ENCODE results near the gene SYT6.

The SYT6 gene, protein sequence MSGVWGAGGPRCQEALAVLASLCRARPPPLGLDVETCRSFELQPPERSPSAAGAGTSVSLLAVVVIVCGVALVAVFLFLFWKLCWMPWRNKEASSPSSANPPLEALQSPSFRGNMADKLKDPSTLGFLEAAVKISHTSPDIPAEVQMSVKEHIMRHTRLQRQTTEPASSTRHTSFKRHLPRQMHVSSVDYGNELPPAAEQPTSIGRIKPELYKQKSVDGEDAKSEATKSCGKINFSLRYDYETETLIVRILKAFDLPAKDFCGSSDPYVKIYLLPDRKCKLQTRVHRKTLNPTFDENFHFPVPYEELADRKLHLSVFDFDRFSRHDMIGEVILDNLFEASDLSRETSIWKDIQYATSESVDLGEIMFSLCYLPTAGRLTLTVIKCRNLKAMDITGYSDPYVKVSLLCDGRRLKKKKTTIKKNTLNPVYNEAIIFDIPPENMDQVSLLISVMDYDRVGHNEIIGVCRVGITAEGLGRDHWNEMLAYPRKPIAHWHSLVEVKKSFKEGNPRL

DNA sequence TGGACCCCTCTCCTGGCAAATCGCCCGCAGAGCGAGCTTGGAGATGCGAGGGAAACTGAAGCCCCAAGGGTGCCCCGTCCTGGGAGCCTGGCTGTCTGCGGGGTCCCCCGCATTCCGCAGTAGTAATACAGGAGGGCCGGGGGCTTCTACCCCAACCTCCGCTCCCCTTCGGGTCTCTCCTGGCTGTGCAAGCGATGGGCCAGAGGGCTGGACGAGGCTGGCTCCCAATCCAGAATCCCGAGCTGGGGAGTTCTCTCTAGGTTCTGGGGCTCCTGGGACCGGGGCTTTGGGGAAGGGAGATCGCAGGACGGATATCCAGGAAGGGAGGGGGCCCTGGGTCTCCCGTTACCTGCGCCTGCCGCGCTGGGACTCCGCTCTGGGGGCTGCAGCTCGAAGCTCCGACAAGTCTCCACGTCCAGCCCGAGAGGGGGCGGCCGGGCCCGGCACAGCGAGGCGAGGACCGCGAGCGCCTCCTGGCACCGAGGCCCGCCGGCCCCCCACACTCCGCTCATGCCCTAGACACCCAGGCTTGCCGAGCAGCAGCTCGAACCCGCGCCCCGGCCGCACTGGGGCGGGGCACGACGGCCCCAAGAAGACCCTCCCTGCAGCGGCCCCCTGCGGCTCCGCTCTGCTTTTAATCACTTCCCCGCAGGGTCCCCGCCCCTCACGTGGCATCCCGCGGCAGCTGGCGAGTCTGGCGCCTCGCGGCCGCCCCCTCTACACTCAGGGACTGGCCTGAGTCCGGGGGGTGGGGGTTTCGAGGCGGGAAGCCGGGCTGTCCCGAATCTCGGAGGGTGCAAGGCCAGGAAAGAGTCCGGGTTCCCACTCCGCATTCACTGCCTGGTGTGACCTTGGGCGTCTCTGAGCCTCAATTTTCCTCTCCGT lies at the start of gene SYT6:
Gene SYT6, minus strand, starts transcription at position 609 of the 885 bp plus-strand sequence. Its CDS starts 97 bp downstream, at position 512.
- DNase-seq (ENCODE audit: low spot score) = peak; percentile 69

DNA sequence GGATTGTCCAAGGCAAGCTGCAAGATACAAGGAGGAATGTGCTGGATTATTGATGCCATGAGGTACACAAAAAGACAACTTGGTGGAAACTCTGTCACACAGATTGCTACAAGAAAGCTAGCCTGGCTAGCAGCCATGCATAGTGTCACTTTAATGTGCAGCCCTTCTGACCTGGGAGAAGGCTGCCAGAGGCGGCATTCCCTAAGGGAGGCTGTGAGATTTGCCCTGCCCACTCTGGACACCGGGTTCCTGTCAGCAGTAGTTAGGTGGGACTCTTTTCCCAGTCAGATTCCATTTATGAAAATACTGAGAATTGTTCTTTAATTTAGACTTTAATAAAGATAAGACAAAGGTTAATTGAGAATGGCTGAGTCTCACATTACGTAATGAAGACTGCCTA lies 47.8 kb upstream of the SYT6 start:
- no peak for DNase-seq (ENCODE audit: low spot score)

DNA sequence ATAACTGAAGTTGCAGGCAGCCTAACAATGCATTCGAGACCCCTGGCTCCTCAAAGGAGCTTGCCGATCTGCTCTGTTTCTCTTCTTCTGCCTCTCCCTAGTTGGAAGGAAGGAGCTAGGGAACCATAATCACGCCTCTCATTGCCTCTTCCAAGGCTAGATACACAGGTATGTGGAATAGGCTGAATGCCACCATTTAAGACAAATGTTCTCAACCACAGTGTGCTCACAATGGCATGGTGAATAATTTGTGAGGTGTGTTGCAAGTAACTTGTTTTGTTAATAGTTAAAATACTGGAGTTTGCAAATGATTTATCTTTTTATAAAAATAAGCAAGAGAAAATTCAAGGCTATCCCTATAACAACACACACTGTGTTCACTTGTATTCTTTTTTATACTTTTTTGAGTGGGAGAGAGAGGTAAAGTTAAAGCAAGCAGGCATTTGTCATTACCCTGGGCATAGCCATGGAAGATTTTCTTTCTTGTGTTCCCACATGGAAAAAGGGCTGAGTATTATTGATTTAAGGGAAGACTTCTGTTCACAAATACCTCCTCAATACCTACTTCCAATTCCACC lies 45.4 kb upstream of the SYT6 start:
- DNase-seq (ENCODE audit: low spot score) = no peak

DNA sequence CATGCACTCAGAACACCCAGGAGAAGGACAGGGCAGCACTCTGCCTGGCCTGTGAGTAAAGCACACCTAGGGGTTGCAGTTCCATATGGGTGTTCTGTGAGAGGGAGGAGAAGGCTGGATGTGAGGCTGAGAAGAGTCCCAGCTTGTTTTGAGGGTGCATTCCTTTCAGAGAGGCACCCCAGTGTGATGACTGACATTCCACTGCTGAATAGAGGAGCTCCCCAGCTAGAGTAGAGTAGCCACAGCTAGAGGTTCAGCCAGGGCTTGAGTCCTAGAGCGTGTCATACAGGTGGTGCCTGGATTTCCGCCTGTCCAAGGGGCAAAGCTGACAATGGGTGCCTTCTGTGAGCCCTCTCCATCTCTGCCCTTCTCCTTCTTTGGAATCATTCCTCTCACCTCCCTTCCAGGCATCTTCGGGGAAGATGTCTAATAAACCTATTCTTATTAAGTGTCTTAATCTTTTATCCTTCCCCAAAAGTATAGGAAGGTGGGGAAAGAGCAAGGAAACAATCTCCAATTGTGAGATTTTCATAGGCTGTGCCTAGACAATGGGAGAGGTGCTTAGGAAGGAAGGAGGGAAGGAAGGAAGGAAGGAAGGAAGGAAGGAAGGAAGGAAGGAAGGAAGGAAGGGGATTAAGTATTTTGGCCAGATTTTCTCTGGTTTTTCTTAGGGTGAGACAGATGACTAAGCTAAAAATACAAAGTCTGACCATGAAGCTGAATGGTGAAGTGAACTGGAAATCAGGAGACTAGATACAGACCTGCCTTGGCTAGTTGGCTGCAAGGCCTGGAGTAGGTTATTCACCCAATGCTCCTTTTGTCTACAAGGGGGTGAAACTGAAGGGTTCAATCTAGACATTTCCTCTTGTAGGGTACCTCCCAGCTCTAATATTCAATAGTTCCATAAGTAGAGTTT lies 43.6 kb upstream of the SYT6 start:
- no peak for DNase-seq (ENCODE audit: low spot score)

DNA sequence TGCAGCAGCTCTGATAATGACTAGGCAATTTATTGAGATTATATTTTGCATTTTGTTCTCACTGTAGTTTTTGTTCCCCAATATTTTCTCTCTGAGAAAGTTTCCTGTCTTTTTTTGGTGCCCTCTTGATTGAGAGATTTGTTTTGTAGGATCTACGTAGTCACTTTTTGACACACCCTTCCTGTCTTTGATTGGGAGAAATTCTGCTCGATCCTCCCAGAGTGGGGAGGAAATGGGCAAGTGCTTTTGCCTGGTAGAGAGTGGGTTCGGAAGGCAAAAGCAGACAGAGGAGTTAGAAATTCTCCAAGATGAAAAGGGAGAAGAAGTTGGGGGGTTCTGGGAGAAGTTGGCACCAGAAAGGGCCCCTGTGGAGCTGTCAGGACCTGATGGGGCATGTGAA lies 42.1 kb upstream of the SYT6 start:
- DNase-seq (ENCODE audit: low spot score) = no peak

DNA sequence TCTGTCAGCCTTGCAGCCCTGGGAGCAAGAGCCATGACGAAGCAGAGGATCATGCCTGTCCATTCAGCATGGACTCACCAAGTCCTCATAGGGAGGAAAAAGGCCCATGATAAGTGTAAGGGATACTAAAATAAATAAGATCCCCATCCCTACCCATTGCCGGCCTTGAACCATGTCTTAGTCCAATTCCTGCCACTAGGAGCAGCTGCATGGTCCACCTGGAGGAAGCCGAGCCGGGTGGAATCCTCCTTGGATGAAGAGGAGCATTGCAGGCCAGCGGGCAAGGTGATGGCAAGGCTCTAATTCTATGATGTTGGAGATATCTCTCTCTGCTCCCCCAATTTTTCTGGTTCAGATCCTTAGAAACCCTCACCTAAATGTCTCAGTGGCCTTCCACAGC lies 38.7 kb upstream of the SYT6 start:
- DNase-seq (ENCODE audit: low spot score) = no peak

DNA sequence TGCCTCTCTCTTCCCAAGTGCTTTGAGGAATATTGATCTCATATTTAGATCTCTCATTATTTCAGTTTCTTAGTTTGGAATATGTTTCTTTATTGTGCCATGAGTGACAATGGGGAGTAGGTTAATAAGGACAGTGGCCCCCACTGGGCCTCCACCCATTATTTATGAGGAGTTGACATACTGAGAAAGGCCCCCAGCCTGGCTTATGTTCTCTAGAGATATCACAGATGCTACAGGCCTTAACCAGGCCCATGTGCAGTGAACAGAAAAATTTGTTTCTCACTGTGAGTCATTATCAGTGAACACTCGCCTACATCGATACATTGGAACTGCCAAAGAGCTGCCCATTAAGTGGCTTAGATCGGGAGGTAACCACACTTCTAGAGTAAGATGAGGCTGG lies 35.7 kb upstream of the SYT6 start:
- DNase-seq (ENCODE audit: low spot score) = no peak

DNA sequence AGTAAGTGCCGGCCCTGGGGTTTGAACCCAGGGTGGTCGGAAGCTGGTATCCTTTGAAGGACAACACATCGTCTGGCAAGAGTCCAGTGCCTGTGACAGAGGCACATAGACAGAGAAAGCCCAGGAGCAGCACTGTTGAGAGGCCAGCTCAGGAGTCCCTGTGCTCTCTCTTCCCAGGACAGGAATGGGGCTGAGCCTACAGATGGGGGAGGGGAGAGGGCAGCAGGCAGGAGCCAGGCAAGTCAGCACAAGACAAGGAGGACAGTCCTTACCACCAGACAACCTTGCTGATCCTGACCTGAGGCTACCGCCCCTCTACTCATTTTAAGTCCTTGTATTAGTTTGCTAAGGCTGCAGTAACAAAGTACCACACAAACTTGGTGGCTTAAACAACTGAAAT lies 27.7 kb upstream of the SYT6 start:
- no peak for DNase-seq (ENCODE audit: low spot score)

DNA sequence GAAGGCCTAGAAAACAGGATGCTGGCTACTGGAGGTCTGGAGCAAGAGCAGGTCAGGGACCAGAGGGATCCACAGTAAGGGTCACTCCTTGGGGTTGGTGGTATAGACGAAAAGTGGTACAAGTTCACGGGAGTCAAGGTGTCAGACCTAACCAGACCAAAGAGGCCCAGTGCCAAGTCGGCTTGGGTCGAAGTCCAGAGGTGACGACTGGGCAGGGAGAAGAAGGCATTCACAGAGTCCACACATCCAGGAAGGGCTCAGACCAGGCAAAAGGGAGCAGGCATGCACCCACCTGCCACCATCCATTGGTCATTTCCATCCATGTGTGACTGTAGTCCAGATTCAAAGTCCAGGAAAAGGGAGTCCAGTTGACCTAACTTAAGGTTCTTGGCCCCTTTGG lies 27.1 kb upstream of the SYT6 start:
- DNase-seq (ENCODE audit: low spot score) = no peak

DNA sequence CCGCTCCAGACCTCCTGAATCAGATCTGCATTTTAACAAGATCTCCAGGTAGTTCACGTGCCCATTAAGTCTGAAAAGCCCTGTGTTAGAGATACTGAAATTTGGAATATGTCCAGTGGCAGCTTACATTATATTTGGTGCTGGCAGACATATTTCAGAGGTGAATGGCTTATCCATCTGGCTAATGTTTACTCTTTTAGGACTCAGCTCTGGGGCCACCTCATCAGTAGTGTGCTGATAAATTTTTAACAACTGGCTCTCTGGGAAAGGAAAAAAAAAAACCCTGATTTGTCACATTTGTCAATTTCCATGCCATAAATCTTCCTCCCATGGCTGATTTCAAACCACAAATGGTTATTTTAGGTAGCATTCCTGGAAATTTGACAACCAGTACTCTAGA lies 25.3 kb upstream of the SYT6 start:
- DNase-seq (ENCODE audit: low spot score) = no peak

DNA sequence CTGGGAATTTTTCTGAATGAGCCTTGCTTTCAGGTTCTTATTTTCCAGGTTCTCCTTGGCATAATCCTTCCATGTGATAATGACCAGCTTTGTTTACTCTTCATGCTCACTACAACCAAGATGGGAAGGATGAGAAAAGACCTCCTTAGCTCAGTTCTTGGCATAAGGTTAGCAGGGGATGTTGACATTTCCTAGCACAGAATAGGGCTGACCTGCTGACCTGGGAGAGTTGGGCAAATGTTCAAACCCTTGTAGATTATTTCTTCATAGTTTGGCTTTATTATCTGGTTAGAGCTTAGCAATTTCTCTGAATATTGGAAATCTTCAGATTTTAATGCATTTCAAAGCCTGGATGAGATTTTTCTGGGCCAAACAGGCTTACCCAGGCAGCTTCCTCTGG lies 23.6 kb upstream of the SYT6 start:
- no peak for DNase-seq (ENCODE audit: low spot score)

DNA sequence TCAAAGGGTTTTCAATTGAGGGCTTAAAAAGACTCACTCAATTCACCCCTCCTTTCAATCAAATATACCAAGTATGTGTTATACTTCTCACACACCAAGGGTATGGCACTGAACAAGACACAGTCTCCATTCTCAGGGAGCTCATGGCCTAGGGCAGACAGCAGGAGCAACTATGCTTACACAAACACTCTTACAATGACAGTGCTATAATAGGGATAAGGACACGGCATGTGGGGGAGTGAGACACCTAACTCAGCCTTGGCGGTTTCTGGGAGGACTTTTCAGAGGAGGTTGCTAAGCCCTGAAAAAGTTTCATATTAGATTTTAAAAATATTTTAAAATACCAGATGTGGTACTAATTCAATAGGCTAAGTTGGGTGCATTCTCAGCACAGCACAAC lies 22.7 kb upstream of the SYT6 start:
- no peak for DNase-seq (ENCODE audit: low spot score)

DNA sequence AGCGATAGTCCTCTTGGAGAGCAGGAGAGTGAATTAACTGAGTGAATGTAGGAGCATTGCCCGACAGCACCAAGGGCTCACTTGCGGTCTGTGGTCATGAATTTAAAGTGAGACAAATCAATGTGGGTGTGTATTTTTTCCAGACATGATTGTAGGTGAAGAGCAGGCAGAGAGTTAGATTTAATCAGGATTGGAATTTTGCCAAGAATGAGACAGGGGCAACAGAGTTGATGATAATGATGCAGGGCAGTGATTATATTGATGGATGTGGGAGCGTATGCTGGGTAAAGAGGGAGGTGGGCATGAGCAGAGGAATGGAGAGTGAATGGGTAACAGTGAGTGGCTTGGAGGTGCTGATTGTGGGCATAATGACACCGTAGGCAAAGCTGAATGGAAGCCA lies 20.0 kb upstream of the SYT6 start:
- DNase-seq (ENCODE audit: low spot score) = no peak

DNA sequence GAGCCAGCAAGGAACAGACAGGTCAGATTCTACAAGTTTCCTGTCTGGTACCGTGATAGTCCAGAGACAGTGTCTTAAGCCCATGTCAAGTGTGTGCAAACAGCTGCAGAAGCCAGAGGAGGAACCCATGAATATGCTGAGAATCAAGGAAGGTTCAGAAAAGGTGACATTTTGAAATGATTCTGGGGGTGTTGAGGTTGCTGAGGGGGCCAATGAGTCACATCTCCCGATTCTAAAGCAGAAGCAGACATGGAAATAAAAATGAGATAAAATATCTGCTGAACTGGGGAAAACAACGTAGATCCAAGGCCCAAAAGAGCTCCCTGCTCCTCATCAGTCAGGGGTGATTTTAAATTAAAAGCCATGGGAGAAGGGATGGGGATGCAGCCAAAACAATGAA lies 15.8 kb upstream of the SYT6 start:
- no peak for DNase-seq (ENCODE audit: low spot score)

DNA sequence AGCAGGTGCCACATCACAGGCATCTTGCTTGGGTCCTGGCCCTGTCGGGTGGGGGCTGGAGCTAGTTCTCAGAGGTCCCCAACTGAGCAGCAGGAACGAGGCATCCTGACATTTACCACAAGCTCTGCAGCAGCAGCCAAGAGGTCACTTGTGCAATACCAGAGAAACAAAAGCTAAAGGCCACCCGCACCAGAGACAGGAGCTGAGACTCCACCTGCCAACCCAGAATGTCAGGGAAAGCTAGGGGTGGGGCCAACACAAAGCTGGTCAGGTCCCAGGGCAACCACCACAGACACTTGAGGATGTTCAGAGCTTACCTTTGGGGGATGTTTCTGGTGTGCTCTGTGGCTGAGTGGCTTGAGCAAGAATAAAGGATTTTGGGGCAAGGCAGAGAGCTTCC lies 13.6 kb upstream of the SYT6 start:
- DNase-seq (ENCODE audit: low spot score) = no peak

DNA sequence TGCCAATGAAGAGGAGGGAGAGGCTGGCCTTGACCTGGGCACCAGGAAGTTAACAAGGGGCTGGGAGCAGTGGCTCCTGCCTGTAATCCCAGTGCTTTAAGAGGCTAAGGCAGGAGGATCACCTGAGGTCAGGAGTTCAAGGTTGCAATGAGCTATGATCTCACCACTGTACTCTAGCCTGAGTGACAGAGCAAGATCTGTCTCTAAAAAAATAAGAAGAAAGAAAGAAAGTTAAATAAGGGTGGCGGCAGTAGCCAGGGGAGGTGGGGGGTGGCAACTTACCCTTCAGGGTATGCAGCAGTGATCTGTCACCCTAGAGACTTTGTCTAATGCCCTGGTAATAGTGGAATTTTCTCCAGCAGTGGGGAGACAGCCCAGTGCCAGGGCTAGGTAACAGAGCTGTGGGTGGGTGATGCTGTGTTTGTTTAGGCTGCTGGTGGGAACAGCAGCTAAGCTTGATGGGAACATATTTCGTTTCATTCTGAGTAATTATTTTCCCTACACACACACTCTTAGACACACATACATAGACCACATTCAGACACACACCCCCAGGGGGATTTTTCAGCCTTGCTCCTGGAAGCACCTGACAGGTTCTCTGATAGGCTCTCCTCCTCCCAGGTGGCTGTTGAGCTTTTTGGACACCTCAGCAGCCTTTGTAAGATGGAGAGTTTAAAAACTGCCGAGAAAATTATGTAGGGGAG lies 11.3 kb upstream of the SYT6 start:
- no peak for DNase-seq (ENCODE audit: low spot score)

DNA sequence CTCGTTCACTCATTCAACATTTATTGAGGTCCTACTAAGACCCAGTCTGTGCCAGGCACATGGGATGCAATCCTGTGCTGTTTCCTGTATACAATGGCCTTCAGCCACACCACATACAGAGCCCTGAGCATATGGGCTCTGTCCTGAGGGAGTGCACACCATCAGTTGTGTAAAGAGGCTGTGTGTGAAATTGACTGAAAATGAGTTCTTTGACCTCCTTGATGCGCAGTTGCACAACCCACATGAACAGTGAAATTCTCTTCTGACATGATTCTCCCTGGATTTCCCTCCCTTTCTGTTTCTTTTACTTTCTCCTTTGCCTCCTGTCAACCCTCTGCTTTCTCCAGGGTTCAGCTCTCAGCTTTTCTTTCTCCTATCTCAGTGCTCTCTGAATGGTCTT lies 6.3 kb upstream of the SYT6 start:
- no peak for DNase-seq (ENCODE audit: low spot score)

DNA sequence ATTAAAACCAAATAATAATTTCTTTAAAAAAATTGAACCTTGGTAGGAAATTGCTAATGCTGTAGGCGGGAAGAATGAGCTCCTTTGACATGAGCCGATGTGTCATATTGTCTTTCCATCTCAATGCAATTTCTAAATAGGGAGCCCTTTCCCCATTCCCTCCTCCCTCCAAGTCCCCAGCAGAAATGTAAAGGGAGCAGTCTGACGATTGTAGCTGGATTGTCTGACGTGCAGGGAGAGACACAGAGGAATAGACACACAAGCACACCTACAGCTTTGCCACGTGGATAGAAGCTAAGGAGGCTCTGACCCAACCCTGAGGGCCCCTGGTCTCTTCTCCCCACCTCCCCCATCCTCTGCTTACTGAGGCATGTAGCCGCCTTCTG lies 3.6 kb upstream of the SYT6 start:
- no peak for DNase-seq (ENCODE audit: low spot score)

DNA sequence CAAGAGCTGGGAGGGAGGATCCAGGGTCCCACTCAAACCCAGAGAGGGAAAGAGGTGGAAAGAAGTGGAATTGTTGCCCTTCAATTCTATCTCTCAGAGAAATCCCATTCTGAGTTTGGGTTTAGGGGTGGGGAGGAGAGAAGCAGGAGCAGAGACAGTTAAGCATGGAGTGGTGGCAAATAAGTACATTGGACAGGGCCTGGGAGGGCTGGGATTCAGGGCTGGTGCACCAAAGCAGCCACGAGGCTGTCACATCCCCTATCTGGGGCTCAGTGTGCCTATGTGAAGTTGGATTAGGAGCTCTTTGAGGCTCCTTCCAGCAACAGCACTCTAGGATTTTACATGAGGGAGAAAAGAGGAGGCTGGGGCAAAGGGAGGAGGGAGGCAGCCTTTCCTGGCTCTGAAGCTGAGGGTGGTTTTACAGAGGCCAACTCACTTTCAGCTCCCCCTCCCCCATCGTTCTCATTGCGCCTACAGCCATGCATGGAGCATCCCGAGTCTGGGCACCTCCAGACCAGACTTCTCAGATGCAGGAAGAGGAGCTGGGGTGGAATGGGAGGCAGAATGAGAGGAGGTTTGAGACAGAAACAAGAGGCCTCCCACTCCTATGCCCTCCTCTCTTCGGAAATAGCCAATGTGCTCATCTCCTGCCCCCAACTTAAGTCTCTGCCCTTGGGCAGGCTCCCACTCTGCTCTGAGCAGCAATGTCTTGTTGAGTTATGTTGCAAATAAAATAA lies 3.0 kb upstream of the SYT6 start:
- DNase-seq (ENCODE audit: low spot score) = no peak

DNA sequence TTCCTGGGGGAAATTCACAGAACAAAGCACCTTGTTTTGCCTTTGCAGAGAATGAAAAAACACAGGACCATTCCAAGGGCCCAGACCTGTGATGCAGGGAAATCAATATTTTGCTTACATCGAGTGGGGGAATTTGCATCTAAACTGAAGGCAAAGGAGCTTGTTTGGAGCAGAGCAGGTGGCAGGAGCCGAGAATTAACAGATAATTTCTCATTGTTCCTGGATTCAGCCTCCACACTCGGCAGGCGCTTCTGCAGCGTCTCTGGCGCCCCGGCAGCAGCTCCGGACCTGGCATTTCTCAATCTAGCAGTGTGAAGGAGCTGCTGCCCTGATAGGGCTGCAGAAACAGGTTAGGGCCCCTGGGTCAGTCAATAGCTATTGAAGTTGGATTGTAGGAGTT lies 2.0 kb upstream of the SYT6 start:
- no peak for DNase-seq (ENCODE audit: low spot score)

DNA sequence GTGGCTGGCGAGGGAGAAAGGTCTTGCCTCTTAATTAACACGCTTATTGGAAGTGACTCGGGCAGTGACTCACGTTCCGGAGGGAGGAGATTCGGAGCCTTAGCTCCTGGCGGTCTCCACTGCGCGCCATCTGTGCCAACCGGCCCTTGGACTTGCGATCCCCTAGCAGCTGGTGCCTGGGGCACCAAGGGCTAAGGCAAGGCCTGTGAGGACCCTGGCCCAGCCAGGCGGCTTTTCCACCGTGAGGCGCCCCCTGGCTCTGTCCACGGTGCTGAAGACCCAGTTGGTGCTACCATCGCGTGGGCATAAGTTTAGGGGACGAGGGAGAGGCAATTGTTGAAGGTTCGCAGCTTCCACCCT lies 1.3 kb upstream of the SYT6 start:
- no peak for DNase-seq (ENCODE audit: low spot score)
